Dermis blood vessel endothelial cell (primary cell): Measurements from ENCODE around the gene PRKRIP1. TPM values are rescaled to one million over a fixed set of nuclear protein-coding genes. Genes with fewer than 3 reads are reported as not detected.
"Not testable (repeated sequence)": the region's sequence is repeated elsewhere in the genome, so short reads cannot be mapped to it uniquely, and the experiment has no call there.

Experiments used
- DNase-seq: peaks from one replicate; pipeline ENCODE4 v3.0.0; 2010
- total RNA-seq: library from RNA; depleted of rRNA; stranded (reverse); fragments of >200 nt; gene quantifications from 2 replicates; pipeline ENCODE4 v1.2.3, GENCODE V29; 2014

PRKRIP1 gene, protein sequence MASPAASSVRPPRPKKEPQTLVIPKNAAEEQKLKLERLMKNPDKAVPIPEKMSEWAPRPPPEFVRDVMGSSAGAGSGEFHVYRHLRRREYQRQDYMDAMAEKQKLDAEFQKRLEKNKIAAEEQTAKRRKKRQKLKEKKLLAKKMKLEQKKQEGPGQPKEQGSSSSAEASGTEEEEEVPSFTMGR
- 15.9 and 18.0 TPM in 2 replicates for total RNA-seq

DNA sequence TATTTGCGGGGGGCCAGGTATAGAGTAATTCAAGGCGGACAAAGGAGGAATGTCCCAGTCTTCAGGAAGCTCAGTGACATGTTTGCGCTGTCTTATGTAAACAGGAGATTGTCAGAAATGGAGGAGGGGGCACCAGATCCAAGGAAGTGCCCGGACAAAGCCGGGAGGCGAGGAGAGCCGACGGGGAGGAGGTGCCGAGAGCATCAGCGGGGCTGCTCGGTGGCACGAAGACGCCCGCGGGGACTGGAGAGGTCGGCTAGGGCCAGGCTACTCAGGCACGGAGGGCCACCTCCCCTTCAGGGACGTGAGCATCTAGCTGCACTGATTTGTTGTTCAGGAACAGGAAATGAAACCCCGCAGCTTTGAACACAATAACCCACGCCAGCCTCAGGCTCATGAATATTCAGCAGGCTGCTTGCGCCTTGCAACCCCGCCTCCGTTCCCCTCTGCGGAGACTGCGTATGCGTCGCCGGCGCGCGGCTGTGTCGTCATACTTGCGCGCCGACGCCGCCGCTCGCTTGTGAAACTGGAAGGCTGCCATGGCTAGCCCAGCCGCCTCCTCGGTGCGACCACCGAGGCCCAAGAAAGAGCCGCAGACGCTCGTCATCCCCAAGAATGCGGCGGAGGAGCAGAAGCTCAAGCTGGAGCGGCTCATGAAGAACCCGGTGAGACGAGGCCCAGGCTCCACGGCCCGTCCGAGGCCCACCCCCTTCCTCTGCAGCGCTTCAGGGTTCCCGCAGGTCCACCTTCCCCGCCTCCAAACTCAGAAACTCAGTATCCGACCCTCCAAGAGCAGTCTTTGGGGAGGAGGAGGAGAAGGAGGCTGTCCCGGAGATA lies at the start of gene PRKRIP1:
TSS of gene PRKRIP1 (plus strand) at position 491 of the 837 bp plus-strand sequence. CDS start at position 540, 49 bp downstream.
- peak; percentile 93 for DNase-seq

- not testable (repeated sequence) for DNase-seq
Observed at GRCh38 chr7:102346983-102347382, 49.2 kb upstream of the PRKRIP1 start.

DNA sequence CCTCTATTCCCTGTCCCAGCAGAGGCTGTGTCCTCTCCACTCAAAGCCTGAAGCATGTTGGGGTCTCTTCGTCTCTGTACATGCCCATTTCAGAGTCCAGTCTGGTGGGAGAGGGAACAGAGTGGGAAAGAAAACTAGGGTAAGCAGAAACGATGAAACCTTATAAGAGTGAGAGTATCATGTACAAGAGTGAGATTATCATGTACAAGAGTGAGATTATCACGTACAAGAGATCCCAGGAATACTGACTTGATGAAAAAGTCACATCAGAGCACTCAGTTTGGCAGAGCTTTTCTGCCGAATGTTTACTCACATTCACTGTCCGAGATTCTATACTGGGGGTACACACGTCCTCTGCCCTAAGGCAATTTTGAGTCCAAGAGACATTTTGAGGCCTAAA lies 39.8 kb upstream of the PRKRIP1 start, which contains the start of gene SPDYE6:
TSS of gene SPDYE6 (minus strand) at position 101 of the 400 bp plus-strand sequence. CDS start 421 bp downstream, outside the sequence.
- not testable (repeated sequence) for DNase-seq

DNA sequence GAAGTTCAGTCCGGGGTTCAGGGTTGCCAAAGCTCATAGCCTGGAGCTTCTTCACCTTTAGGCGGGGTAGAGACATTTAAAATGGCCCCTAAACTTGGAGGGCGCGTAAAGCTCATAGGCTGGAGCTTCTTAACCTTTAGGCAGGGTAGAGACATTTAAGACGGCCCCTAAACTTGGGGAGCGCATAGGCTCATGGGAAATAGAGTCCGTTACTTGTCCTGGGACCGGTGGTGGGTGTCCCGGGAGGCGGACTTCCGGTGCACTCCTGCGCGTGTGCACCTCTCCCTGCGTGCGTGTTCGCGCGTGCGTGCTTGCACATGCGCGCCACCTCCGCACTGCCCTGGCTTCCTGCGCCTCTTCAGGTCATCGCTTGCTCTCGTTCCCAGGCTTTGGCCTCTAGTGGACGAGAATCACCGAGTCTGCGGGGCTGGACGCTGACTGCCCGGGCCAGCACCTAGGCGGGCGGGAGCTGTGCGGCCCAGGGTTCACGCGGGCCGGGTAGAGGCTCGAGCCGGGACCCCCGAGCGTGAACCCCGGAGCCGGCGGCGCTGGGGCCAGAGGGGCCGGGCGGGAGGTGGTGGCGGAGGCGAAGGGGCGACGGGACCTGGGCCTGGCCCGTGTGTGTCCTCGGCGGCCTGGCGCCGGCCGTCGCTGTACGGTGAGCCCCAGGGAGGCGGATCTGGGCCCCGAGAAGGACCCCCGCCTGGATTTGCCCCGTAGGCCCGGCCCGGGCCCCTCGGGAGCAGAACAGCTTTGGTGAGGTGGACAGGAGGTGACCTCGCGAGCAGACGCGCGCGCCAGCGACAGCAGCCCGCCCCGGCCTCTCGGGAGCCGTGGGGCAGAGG lies 32.4 kb upstream of the PRKRIP1 start:
- peak; percentile 98 for DNase-seq

DNA sequence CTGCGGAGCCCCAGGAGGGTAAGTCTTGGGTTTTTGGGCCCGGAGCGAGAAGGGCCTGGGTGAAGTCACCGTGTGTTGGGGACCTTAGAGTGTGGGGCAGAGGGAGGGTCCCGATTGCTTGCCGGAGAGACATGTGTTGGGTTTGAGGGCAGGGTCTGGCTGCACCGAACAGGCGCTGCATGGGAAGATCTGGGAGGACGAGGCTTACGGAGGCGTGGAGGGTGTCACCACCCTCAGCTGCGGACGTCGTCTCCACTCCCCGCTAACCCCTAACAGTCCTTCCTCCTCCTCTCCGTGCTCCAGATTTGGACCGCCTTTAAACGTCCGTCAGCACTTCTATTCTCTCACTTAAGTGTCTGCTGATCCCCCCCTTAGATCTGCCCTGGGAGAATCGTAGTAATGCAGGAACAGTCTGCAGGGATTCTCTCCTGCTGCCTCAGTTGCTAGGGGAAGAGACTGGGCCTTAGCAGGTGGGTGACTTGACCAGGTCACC lies 31.7 kb upstream of the PRKRIP1 start:
- not testable (repeated sequence) for DNase-seq

DNA sequence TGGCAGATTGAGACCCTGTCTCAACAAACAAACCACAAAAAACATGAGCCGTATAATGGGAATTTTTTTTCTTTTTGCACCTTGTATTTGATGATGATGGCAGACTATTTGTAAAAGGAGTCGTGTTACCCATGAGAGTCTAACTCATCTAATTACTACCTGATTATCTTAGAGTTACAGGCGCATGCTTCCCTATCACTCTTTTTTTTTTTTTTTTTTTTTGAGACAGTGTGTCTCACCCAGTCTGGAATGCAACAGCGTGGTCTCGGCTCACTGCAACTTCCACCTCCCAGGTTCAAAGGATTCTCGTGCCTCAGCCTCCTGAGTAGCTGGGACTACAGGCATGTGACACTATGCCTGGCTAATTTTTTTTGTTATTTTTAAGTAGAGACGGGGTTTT lies 30.8 kb upstream of the PRKRIP1 start:
- not testable (repeated sequence) for DNase-seq

DNA sequence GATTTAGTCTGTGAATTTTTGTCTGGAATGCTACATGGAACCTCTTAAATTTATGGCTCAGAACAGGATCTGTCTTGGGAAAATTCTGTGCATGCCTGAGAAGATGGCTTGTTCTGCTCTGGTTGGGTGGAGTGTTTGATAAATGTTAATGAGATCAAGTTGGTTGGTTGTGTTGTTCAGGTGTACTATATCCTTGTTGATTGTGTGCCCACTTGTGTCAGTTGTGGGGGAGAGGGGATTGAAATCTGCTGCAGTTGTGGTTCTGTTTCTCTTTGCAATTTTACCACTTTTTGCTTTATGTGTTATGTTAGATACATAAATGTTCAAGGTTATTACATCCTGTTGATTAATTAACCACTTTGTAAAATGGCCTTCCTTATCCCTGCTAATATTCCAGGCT lies 26.1 kb upstream of the PRKRIP1 start:
- DNase-seq: not testable (repeated sequence)

GRCh38 chr7:102372796-102373195 lies 23.4 kb upstream of the PRKRIP1 start:
- not testable (repeated sequence) for DNase-seq

GRCh38 chr7:102376964-102377466 lies 19.1 kb upstream of the PRKRIP1 start:
- DNase-seq: no peak

DNA sequence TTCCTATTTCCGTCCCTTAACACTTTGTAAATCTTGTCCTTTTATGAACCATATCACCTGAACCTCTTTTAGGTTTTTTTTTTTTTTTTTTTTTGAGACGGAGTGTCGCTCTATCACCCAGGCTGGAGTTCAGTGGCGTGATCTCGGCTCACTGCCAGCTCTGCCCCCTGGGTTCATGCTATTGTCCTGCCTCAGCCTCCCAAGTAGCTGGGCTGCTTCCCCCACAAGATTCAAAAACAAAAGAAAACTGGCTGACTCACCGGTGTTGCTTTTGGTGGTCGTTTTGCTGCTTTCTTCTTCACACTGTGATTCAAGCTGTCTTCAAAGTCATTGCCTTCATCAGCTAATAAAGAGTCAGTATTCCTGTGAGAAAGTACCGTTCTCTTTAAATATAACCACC lies 15.3 kb upstream of the PRKRIP1 start:
- not testable (repeated sequence) for DNase-seq

DNA sequence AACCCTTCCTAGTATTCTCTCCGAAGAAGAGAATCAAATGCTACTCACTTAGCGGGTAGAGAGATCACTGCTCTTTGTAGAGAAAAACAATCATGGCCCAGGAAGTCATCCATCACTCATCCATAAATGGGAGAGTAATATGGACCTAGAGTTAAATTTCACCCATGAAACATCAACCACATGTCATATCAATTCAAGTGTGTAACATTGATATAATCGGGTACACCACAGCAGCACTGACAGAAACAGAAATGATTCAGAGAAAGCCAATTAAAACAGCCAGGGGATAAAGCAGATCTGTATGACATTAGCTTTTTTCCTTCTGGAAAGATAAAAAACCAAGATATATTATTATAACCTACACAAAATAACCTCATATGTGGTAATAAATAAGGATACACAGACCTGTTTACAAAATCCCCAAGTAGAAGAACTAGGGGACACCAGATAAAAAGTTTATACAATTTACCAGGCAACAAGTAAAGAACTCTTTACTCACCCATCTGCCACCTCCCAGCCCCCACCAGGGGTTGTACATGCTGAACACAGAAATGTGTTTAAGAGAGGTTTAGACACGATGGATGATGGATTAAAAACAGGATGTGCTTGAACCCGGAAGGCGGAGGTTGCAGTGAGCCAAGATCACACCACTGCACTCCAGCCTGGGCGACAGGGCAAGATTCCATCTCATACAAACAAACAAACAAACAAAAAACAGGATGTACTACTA lies 14.3 kb upstream of the PRKRIP1 start:
- not testable (repeated sequence) for DNase-seq

DNA sequence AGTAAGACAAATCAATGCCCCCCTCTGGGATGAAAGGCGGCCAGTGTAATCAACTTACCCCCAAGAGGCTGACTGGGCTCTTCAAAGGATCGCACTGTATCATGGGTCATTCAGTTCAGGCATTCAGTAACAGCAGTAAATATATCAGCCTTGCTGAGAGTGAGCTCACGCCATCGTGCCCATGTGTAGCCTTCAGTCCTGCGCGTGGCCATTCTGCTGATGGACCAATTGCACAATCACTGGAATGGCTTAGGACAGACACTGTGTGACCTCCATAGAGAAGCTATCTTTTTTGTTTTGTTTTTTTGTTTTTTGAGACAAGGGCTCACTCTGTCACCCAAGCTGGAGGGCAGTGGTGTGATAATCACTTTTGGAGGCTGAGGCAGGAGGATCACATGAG lies 9.1 kb upstream of the PRKRIP1 start:
- DNase-seq: no peak

GRCh38 chr7:102389810-102390209 lies 6.4 kb upstream of the PRKRIP1 start:
- DNase-seq: no peak

- peak; percentile 91 for DNase-seq
Observed at GRCh38 chr7:102390697-102391484, 5.3 kb upstream of the PRKRIP1 start.

DNA sequence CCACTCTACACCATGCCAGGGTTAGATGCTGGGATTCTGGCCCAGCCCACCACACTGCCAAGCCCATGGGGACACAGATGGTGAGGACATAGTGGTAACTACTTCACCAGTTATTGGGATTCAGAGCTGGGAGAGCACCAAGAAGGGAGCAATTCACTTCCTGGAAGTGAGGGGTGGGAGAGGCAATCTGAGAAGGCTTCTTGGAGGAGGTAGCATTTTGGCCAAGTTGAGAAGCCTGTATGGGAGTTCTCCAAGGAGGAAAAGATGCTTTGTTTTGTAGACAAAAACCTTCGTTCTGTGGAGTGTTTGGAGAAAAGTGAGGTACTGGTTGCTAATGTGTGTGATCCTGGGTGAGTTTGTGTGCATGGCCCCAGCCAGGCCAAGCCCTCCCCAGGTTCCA lies 3.8 kb upstream of the PRKRIP1 start:
- DNase-seq: no peak

- DNase-seq: no peak
Observed at GRCh38 chr7:102393467-102393866, 2.7 kb upstream of the PRKRIP1 start.

DNA sequence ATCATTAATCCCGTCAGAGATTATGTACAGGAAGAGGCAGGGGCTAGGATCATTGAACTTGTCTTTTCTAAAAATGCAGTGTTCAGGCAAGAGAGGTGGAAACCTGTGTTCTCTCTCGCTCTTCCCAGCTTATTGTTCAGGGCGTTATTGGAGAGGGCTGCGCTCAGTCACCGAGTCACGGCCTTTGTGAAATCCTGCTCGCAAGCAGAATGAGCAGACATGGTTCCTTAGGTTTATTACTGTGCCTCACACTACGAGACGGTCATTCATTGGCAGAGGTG lies 631 bp upstream of the PRKRIP1 start:
- no peak for DNase-seq

DNA sequence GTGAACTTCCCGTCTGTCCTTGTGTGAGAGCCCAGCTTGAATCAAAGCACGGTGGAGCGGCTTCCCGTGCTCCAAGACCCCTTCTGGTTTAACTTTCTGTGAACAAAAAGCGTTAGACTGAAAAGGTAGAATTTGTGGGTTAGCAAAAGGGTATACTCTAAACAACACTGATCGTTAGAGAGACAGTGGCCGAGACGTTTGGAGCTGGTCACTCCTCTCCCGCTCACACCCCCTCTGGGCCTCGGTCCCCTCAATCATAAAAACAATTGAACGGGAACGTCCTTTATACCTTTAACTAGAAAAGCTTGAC lies 502 bp downstream of the PRKRIP1 start:
- DNase-seq: no peak

DNA sequence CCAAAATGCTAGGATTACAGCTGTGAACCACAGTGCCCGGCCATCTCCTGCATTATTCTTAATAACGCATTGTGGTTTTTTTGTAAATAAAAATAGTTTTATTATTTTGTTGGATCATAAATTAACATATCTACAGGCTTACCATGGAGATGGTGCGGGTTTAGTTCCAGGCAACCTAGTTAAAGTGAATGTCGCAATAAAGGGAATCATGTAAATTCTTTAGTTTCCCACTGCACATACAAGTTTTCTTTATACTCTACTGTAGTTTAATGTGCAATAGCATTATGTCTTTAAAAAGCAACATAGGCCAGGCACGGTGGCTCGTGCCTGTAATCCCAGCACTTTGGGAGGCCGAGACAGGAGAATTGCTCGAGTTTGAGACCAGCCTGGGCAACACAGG lies 2.4 kb downstream of the PRKRIP1 start:
- no peak for DNase-seq

DNA sequence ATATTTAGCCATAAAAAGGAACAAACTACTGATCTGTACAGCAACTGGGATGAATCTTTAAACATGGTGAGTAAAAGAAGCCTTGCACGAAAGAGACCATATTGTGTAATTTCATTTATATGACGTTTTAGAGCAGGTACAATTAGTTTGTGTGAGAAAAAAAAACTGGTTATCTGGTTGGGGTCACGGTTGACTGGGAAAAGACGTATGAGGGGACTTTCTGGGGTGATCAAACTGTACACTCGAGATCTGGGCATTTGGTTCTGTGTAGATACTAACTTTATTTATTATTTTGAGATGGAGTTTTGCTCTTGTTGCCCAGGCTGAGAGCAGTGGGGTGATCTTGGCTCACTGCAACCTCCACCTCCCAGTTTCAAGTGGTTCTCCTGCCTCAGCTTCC lies 4.2 kb downstream of the PRKRIP1 start:
- DNase-seq: no peak

GRCh38 chr7:102403563-102403962 lies 7.4 kb downstream of the PRKRIP1 start:
- no peak for DNase-seq
